GM18507 (cell line): ENCODE measurements around the gene SLC39A11.

ENCODE experiments used
- DNase-seq: peaks from one replicate; pipeline ENCODE4 v3.0.0; 2011; ENCODE audit warnings: low read depth; ENCODE audit not compliant: insufficient read length; ENCODE audit errors: extremely low spot score
- FAIRE-seq: peaks from 2 replicates; lab custom pipeline; 2011; peaks lifted over from hg19 to GRCh38; lab: Jason Lieb, UNC

SLC39A11 gene

GRCh38 chr17:72613396-72613795 lies 479.1 kb downstream of the SLC39A11 start:
- DNase-seq (no peak), FAIRE-seq (no peak)

GRCh38 chr17:72611172-72611571 lies 481.3 kb downstream of the SLC39A11 start:
- DNase-seq (no peak), FAIRE-seq (no peak)

DNA sequence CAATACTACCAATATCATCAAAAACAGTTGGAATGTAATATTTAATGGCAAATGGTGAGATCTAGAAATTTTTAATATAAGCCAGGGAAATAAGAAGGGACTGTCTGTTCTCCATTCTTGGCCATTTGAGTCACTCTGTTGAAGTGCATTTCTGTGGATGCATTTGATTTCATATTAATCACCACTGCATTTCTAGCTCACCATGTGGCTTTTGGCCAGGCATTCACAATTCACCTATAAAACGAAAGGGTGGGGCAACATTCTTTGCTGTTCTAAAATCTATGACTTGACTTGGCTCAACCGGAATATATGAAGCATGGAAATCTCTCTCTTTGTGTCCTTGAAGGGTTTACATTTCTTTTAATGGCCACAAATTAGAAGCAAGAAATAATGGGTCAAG lies 483.0 kb downstream of the SLC39A11 start:
- DNase-seq (no peak), FAIRE-seq (peak; percentile 9)

GRCh38 chr17:72608436-72608835 lies 484.1 kb downstream of the SLC39A11 start:
- FAIRE-seq (no peak), DNase-seq (no peak)

- DNase-seq (no peak), FAIRE-seq (no peak)
These were observed 485.8 kb downstream of the SLC39A11 start for GRCh38 chr17:72606656-72607055.

DNA sequence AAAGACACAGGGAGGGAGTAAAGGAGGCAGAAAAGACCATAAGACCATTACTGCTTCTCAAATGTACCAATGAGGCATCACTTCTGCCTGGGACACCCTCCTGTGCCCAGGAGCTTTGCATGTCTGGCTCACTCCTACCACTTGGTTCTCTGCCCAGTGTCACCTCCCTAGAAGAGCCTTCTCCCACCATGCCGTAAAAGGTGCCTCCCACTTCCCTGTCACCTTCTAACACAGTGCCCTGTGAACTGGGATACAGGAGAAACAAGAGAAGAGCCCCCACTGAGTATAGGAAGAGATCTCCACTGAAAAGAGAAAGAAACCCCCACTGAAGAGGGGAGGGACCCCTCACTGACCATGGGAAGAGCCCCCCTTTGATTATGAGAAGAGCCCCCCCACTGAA lies 486.9 kb downstream of the SLC39A11 start:
- no peak for DNase-seq
- no peak for FAIRE-seq

DNA sequence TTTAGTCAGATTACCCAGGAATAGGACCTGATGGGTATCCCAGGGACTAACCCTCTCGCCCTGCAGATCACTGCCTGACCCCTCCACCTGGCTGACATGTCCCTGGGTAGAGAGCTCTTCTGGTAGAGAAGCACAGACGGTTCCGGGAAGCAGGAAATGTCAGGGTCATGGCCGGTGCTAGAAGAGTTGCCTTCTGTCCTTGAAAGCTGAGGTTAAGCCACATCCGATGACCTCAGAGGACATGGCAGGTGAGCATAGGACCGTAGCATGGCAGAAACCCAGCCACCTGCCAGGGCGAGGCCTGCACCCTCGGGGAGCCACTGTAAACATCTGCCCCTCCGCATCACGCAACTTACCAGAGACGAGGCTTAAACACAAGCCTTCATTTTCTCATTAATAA lies 488.0 kb downstream of the SLC39A11 start:
- DNase-seq (no peak), FAIRE-seq (peak; percentile 76)

DNA sequence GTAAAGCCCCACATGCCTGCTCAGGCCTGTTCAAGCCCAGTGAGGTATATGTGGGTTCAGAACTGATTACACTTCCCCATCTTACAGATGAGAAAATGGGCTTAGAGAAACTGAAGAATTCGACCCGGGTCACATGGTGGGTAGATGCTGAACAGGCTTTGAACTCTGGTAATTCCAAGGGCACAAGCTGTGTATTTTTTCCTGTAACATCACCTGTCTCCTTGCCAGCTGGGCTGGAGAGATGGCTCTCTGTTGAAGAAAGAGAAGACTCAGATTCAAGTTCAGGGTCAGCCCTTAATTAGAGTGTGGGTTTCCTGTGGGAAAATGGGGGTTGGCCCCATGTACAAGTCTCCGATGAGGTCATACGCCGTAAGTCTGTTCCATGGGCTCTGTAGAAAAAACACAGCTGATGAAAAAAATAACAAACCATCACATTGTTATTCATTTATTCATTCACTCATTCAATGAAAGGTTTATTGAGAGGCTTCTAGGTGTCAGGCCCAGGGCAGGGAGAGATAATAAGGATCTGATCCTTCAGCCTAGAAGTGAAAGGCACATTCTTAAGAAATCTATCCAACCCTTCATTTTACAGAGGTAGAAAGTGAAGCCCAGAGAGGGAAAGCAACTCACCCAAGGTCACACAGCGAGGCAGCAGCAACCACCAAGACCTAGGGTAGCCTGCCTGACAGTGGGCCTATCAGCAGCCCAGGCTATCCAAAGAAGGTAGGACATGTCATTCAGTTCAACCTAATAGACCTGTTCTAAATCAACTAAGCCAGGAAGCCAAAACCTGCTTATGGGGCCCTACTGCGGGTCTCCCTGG lies 488.9 kb downstream of the SLC39A11 start:
- FAIRE-seq (peak; percentile 62), DNase-seq (no peak)

DNA sequence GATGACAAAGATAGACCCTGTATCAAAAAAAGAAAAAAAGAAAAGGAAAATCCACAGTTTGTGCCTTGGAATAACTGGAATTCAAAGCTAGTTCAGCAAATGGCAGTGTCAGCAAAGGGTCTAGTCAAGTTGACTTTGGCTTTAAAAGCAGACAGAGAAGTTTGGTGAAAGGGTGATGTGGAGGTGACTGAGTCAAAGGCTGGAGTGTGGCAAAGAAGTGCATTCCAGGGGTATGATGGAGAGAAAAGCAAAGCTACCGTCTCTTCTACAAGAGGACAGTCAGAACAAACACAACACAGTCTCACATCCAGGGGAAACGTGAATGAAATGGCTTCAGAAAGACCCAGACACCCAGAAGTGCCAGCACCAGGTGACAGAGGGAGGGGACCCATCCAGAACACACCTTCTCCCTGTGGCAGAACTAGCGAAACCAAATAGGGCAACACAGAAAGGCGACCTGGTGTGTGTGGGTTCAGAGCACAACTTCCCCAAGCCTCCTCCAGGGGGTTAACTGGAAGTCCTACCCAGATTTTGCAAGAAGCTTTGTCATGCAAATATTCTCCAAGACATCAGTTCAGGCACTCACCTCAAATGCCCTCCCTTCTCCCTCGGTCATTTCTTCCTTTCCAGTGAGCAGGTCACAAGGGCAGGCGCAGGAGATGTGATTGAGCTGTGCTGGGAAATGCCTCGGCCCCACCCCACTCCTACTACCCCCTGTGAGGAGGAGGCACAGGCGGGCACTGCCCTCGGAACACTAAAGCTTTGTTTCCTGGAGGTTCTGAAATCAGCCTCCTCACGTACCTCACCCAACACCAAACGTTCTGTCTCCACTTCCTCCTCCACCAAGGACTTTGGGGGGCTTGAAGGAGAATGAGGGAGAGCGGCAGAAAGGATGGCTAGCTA lies 489.7 kb downstream of the SLC39A11 start:
- FAIRE-seq (peak; percentile 80), DNase-seq (no peak)

- DNase-seq (no peak), FAIRE-seq (no peak)
These were observed 491.6 kb downstream of the SLC39A11 start for GRCh38 chr17:72600934-72601333.

- FAIRE-seq (no peak), DNase-seq (no peak)
These were observed 492.6 kb downstream of the SLC39A11 start for GRCh38 chr17:72599891-72600290.

GRCh38 chr17:72598695-72599094 lies 493.8 kb downstream of the SLC39A11 start:
- FAIRE-seq: no peak
- no peak for DNase-seq

- FAIRE-seq: peak; percentile 21
- DNase-seq: no peak
These were observed 495.0 kb downstream of the SLC39A11 start for GRCh38 chr17:72597354-72598087.
